ENCODE data around the gene IGLON5.

IGLON5 gene

DNA sequence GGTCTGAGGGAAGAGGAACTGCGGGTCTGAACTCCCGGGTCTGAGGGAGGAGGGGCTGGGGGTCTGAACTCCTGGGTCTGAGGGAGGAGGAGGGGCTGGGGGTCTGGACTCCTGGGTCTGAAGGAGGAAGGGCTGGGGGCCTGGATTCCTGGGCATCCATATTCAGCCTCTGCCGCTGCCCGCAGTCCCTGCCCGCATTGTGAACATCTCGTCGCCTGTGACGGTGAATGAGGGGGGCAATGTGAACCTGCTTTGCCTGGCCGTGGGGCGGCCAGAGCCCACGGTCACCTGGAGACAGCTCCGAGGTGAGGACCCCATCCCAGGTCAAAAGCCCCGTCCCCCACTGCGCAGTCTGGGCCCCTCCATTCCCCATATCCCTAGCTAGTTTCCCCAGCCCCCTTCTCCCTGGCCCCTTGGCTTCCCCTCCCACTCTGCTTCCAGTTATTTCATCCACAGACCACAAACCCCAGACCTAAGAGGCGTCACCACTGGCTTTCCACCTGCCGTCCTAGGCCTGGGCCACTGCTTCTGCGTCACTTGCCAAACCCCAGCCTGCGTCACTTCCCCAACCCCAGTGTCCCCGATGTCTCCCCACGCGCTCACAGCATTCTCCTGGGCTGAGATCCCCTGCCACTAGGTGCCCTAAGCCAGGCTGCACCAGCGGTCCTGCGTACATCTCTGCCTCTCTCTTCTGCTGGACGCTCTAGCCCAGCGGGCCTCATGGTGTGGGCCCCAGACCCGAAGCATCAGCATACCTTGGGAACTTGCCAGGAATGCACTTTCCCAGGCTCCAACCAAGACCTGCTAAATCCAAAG is 13.9 kb downstream of the IGLON5 start:
- TF ChIP-seq ZC3H10 (CRISPR knock-in tag; IDR thresholded peaks at IDR 0.05): no peak
- TF ChIP-seq CSRNP3 (CRISPR knock-in tag; IDR thresholded peaks at IDR 0.05): no peak
- TF ChIP-seq, protein P1, sequence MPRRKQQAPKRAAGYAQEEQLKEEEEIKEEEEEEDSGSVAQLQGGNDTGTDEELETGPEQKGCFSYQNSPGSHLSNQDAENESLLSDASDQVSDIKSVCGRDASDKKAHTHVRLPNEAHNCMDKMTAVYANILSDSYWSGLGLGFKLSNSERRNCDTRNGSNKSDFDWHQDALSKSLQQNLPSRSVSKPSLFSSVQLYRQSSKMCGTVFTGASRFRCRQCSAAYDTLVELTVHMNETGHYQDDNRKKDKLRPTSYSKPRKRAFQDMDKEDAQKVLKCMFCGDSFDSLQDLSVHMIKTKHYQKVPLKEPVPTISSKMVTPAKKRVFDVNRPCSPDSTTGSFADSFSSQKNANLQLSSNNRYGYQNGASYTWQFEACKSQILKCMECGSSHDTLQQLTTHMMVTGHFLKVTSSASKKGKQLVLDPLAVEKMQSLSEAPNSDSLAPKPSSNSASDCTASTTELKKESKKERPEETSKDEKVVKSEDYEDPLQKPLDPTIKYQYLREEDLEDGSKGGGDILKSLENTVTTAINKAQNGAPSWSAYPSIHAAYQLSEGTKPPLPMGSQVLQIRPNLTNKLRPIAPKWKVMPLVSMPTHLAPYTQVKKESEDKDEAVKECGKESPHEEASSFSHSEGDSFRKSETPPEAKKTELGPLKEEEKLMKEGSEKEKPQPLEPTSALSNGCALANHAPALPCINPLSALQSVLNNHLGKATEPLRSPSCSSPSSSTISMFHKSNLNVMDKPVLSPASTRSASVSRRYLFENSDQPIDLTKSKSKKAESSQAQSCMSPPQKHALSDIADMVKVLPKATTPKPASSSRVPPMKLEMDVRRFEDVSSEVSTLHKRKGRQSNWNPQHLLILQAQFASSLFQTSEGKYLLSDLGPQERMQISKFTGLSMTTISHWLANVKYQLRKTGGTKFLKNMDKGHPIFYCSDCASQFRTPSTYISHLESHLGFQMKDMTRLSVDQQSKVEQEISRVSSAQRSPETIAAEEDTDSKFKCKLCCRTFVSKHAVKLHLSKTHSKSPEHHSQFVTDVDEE (CRISPR knock-in tag; IDR thresholded peaks at IDR 0.05): no peak
- no peak for TF ChIP-seq ZNF565 (CRISPR knock-in tag; conservative IDR thresholded peaks at IDR 0.05; ENCODE audit: low read depth)
- no peak for TF ChIP-seq GLIS3 (CRISPR knock-in tag; IDR thresholded peaks at IDR 0.05)
- no peak for TF ChIP-seq ZNF8 (CRISPR knock-in tag; IDR thresholded peaks at IDR 0.05)
- no peak for TF ChIP-seq ISL1 (CRISPR knock-in tag; IDR thresholded peaks at IDR 0.05)
- no peak for TF ChIP-seq CSDC2 (CRISPR knock-in tag; IDR thresholded peaks at IDR 0.05)
- no peak for TF ChIP-seq PATZ1 (CRISPR knock-in tag; IDR thresholded peaks at IDR 0.05; ENCODE audit: borderline replicate concordance)

DNA sequence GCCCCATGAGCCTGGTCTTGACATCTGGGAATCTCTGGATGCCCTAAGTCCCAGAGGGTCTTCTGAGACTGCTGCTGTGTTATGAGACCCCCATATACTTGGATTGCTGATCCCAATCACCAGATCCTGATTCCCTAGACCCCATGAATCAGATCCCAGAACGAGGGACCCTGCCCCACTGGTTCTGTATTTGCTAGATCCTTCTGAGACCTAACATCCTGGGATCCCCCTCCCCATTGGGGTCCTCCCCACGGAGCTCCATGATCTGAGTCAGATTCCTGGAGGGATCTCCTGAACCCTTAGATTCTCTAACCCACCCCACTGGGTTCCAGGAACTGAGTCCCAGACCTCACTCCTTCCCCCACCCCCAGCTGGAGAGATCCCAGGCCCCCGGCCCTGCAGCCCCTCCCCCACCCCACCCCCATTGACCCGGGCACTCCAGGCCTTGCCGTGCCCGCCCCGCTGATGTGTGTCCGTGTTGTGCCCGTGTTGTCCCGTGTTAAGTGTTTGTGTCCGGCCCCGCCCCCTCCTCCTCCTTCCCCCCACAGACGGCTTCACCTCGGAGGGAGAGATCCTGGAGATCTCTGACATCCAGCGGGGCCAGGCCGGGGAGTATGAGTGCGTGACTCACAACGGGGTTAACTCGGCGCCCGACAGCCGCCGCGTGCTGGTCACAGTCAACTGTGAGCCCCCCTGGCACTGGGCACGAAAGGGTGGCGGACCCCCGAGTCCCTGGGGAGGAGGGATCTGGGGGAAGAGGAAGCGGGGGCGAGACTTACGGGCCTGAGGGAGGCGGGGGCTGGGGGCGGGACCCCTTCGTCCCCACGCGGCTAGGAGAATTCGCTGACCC is 15.0 kb downstream of the IGLON5 start:
- no peak for TF ChIP-seq SNAI2 (CRISPR knock-in tag; IDR thresholded peaks at IDR 0.05)
- no peak for TF ChIP-seq TCF4 (CRISPR knock-in tag; IDR thresholded peaks at IDR 0.05; ENCODE audit: borderline replicate concordance)
- no peak for TF ChIP-seq CSRNP3 (CRISPR knock-in tag; IDR thresholded peaks at IDR 0.05)
- TF ChIP-seq TOX (CRISPR knock-in tag; IDR thresholded peaks at IDR 0.05; ENCODE audit: borderline replicate concordance): no peak
- no peak for TF ChIP-seq GLIS3 (CRISPR knock-in tag; IDR thresholded peaks at IDR 0.05)
- no peak for TF ChIP-seq ZFP3 (CRISPR knock-in tag; IDR thresholded peaks at IDR 0.05)
- TF ChIP-seq ZNF565 (CRISPR knock-in tag; conservative IDR thresholded peaks at IDR 0.05; ENCODE audit: low read depth): no peak
- TF ChIP-seq, protein P1 (CRISPR knock-in tag; IDR thresholded peaks at IDR 0.05): no peak
- TF ChIP-seq, protein P2, sequence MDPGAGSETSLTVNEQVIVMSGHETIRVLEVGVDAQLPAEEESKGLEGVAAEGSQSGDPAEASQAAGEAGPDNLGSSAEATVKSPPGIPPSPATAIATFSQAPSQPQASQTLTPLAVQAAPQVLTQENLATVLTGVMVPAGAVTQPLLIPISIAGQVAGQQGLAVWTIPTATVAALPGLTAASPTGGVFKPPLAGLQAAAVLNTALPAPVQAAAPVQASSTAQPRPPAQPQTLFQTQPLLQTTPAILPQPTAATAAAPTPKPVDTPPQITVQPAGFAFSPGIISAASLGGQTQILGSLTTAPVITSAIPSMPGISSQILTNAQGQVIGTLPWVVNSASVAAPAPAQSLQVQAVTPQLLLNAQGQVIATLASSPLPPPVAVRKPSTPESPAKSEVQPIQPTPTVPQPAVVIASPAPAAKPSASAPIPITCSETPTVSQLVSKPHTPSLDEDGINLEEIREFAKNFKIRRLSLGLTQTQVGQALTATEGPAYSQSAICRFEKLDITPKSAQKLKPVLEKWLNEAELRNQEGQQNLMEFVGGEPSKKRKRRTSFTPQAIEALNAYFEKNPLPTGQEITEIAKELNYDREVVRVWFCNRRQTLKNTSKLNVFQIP (CRISPR knock-in tag; IDR thresholded peaks at IDR 0.05; ENCODE audit: borderline replicate concordance, low read depth): no peak
- TF ChIP-seq ZNF70 (CRISPR knock-in tag; IDR thresholded peaks at IDR 0.05): no peak
- no peak for TF ChIP-seq ZFP30 (CRISPR knock-in tag; IDR thresholded peaks at IDR 0.05)
- no peak for TF ChIP-seq CSDC2 (CRISPR knock-in tag; IDR thresholded peaks at IDR 0.05)
- TF ChIP-seq, protein P3, sequence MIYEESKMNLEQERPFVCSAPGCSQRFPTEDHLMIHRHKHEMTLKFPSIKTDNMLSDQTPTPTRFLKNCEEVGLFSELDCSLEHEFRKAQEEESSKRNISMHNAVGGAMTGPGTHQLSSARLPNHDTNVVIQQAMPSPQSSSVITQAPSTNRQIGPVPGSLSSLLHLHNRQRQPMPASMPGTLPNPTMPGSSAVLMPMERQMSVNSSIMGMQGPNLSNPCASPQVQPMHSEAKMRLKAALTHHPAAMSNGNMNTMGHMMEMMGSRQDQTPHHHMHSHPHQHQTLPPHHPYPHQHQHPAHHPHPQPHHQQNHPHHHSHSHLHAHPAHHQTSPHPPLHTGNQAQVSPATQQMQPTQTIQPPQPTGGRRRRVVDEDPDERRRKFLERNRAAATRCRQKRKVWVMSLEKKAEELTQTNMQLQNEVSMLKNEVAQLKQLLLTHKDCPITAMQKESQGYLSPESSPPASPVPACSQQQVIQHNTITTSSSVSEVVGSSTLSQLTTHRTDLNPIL (CRISPR knock-in tag; IDR thresholded peaks at IDR 0.05; ENCODE audit: low read depth): no peak
- TF ChIP-seq RARB (CRISPR knock-in tag; IDR thresholded peaks at IDR 0.05): no peak
- TF ChIP-seq BACH2 (CRISPR knock-in tag; IDR thresholded peaks at IDR 0.05; ENCODE audit: borderline replicate concordance): no peak
- no peak for TF ChIP-seq ZC3H10 (CRISPR knock-in tag; IDR thresholded peaks at IDR 0.05)
- no peak for TF ChIP-seq PATZ1 (CRISPR knock-in tag; IDR thresholded peaks at IDR 0.05; ENCODE audit: borderline replicate concordance)
- no peak for ATAC-seq

More for the DNA sequence above, 13.9 kb downstream of the IGLON5 start:
- no peak for ATAC-seq

All from SK-N-SH treated with all-trans-retinoic acid at 6 μM for 48 hours (cell line).